Left ventricle myocardium inferior (tissue), 1 donor: ENCODE measurements around the gene NSMCE1. TPM values are rescaled to one million over a fixed set of nuclear protein-coding genes. Genes with fewer than 3 reads are reported as not detected.
"Not testable (repeated sequence)": the region's sequence is repeated elsewhere in the genome, so short reads cannot be mapped to it uniquely, and the experiment has no call there.

Source experiments
- DNase-seq: peaks from one replicate; pipeline ENCODE4 v3.0.0-alpha.2; 2020
- H3K27ac ChIP-seq: fragments of 200-600 bp; replicated peaks from 2 replicates; pipeline ENCODE4 v1.8.0; 2021
- H3K27me3 ChIP-seq: fragments of 200-600 bp; 2 replicates; pipeline ENCODE4 v1.8.0; 2021; ENCODE audit warnings: low read depth
- H3K36me3 ChIP-seq: fragments of 200-600 bp; 2 replicates; pipeline ENCODE4 v1.8.0; 2021
- H3K4me1 ChIP-seq: fragments of 200-600 bp; 2 replicates; pipeline ENCODE4 v1.8.0; 2021
- H3K4me3 ChIP-seq: fragments of 200-600 bp; 2 replicates; pipeline ENCODE4 v1.8.0; 2021; ENCODE audit warnings: mild to moderate bottlenecking, moderate library complexity
- H3K9me3 ChIP-seq: fragments of 200-600 bp; replicated peaks from 2 replicates; pipeline ENCODE4 v1.8.0; 2021
- CTCF ChIP-seq: fragments of 200-600 bp; IDR thresholded peaks from 2 replicates; pipeline ENCODE4 v1.8.0; 2021; ENCODE audit warnings: antibody characterized with exemption, mild to moderate bottlenecking, borderline replicate concordance
- intact Hi-C: fragments of 100-400 bp; cut with micrococcal nuclease; formaldehyde crosslinking; loops from one replicate; pipeline ENCODE4 v1.11.0; 2022
- total RNA-seq: library from RNA; stranded (reverse); fragmentation: NEBNext Ultra II Directional; extraction: Animal tissue kit (Norgen Biotek cat#: 25700); gene quantifications from one replicate; pipeline ENCODE4 v1.2.1, GENCODE V29; 2021
- donor health status: DM: no; HTN: yes; CAD: no; lungs with severe emphysema.

The NSMCE1 gene
- total RNA-seq, 1 donor from 2014 or later: 38.6 TPM

GRCh38 chr16:27209591-27209990, 59.0 kb downstream of the NSMCE1 start:
- H3K27ac ChIP-seq: no peak overlapping the region
- H3K9me3 ChIP-seq: no peaks in the 10 kb centered on the region
- intact Hi-C loops: no loop called here
- H3K4me3 ChIP-seq: no peak overlapping the region
- TF ChIP-seq CTCF: no peak
- H3K27me3 ChIP-seq: no peaks in the 10 kb centered on the region
- DNase-seq: no peak
- H3K4me1 ChIP-seq: peaks cover 5% of the 10 kb centered on the region
- H3K36me3 ChIP-seq: peaks cover 34% of the 10 kb centered on the region

GRCh38 chr16:27208796-27209195, 59.8 kb downstream of the NSMCE1 start:
- Histone ChIP-seq H3K9me3 (no peaks in the 10 kb centered on the region), H3K4me1 (peaks cover 12% of the 10 kb centered on the region), H3K4me3 (no peak overlapping the region), H3K27ac (no peak overlapping the region), H3K36me3 (peaks cover 30% of the 10 kb centered on the region), H3K27me3 (no peaks in the 10 kb centered on the region)
- no peak for TF ChIP-seq CTCF
- no peak for DNase-seq
- intact Hi-C loops: no loop called here

GRCh38 chr16:27208081-27208680, 60.4 kb downstream of the NSMCE1 start:
- intact Hi-C loops: no loop called here

GRCh38 chr16:27207121-27207520, 61.5 kb downstream of the NSMCE1 start:
- peaks cover 24% of the 10 kb centered on the region for H3K36me3 ChIP-seq
- H3K4me3 ChIP-seq, DNase-seq, H3K27ac ChIP-seq, H3K9me3 ChIP-seq, intact Hi-C loops, H3K27me3 ChIP-seq: not testable (repeated sequence)
- H3K4me1 ChIP-seq: peaks cover 17% of the 10 kb centered on the region

More at GRCh38 chr16:27208081-27208680, 60.4 kb downstream of the NSMCE1 start:
- no peaks in the 10 kb centered on the region for H3K27me3 ChIP-seq
- H3K4me1 ChIP-seq: peaks cover 13% of the 10 kb centered on the region
- no peak overlapping the region for H3K27ac ChIP-seq
- no peak overlapping the region for H3K4me3 ChIP-seq
- no peaks in the 10 kb centered on the region for H3K9me3 ChIP-seq
- TF ChIP-seq CTCF: no peak
- H3K36me3 ChIP-seq: peaks cover 30% of the 10 kb centered on the region
- DNase-seq: no peak

GRCh38 chr16:27205423-27206065, 63.0 kb downstream of the NSMCE1 start:
- Histone ChIP-seq H3K4me1 (peaks cover 17% of the 10 kb centered on the region), H3K27me3 (no peaks in the 10 kb centered on the region), H3K27ac (no peak overlapping the region), H3K4me3 (no peak overlapping the region), H3K9me3 (no peaks in the 10 kb centered on the region), H3K36me3 (peaks cover 8% of the 10 kb centered on the region)
- intact Hi-C loops: no loop called here
- no peak for DNase-seq
- TF ChIP-seq CTCF: no peak

GRCh38 chr16:27204312-27204915, 64.2 kb downstream of the NSMCE1 start:
- intact Hi-C loops: no loop called here
- peak overlapping the region; percentile 83 for H3K4me3 ChIP-seq
- DNase-seq: no peak
- no peak for TF ChIP-seq CTCF
- no peaks in the 10 kb centered on the region for H3K9me3 ChIP-seq
- H3K27me3 ChIP-seq: no peaks in the 10 kb centered on the region
- peak overlapping the region; percentile 99 for H3K27ac ChIP-seq
- H3K4me1 ChIP-seq: peaks cover 17% of the 10 kb centered on the region
- no peaks in the 10 kb centered on the region for H3K36me3 ChIP-seq
